ENCODE results near the gene UGT1A9. TPM values are rescaled to one million over a fixed set of nuclear protein-coding genes. Genes with fewer than 3 reads are reported as not detected.

UGT1A9 gene
- total RNA-seq, 1 experiment from 2014 or later = not detected

DNA sequence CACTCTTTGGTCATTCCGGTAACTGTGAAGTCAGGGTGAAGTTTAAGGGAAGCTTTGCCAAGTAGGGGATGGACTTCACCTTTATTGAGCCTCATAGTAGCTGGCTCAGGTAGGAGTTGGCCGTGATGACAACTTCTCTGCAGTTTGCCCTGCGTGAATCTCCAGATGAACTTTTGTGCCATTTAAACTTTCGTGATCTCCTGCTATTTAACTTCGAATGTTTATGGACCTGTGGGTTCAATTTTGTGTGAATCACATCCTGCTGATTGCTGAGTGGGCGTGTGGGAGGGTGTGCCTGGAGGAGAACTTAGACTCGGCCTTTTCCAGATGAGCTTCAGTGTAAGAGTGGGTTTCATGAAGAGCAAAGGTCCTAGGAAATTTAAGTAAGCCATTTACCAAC is 92.6 kb downstream of the UGT1A9 start:
- H3K4me3 ChIP-seq (ENCODE audit: low read length) = no peak overlapping the region
- no peaks in the 10 kb centered on the region for H4K20me1 ChIP-seq (ENCODE audit: insufficient read depth, low read depth, low read length)
- no peak overlapping the region for H3K9ac ChIP-seq (ENCODE audit: low read length)
- DNase-seq = no peak
- H2AFZ ChIP-seq (ENCODE audit: low read length) = no peak overlapping the region
- H3K36me3 ChIP-seq (ENCODE audit: insufficient read depth, low read length) = no peaks in the 10 kb centered on the region
- H3K4me2 ChIP-seq (ENCODE audit: low read depth, low read length, poor library complexity, severe bottlenecking) = no peak overlapping the region
- H3K9me3 ChIP-seq (ENCODE audit: low read length) = no peaks in the 10 kb centered on the region
- no peaks in the 10 kb centered on the region for H3K27me3 ChIP-seq (ENCODE audit: low read length)
- no peaks in the 10 kb centered on the region for H3K9me2 ChIP-seq (replicated peaks; ENCODE audit: insufficient read depth, low read length)
- H3K27ac ChIP-seq (ENCODE audit: low read length) = no peak overlapping the region
- H3K4me1 ChIP-seq (ENCODE audit: low read length) = no peaks in the 10 kb centered on the region
- no peaks in the 10 kb centered on the region for H3K79me2 ChIP-seq (ENCODE audit: low read length)

DNA sequence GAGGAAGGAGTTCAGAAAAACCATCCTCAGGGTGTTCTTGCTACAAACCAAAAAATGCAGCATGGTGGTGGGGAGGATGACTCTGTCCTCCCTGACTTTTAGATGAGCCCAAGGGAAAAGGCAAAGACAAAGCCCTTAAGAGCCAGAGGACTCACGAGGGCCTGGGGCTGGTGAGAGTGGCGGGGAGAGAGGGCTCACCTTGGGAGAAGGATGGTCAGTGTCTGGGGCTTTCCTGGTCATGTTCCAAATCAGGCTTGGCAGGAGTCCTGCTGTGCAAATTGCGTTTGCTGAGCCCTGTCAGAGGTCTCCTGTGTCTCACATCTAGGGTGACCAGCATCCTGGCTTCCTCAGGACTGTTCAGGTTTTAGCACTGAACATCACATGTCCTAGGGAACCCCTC is 93.1 kb downstream of the UGT1A9 start:
- DNase-seq = no peak
- Histone ChIP-seq H3K4me3 (ENCODE audit: low read length) (no peak overlapping the region), H3K79me2 (ENCODE audit: low read length) (no peaks in the 10 kb centered on the region), H3K9me3 (ENCODE audit: low read length) (no peaks in the 10 kb centered on the region), H3K27me3 (ENCODE audit: low read length) (no peaks in the 10 kb centered on the region), H2AFZ (ENCODE audit: low read length) (no peak overlapping the region), H3K4me1 (ENCODE audit: low read length) (no peaks in the 10 kb centered on the region), H3K27ac (ENCODE audit: low read length) (no peak overlapping the region), H4K20me1 (ENCODE audit: insufficient read depth, low read depth, low read length) (no peaks in the 10 kb centered on the region), H3K9me2 (replicated peaks; ENCODE audit: insufficient read depth, low read length) (no peaks in the 10 kb centered on the region), H3K9ac (ENCODE audit: low read length) (no peak overlapping the region), H3K36me3 (ENCODE audit: insufficient read depth, low read length) (no peaks in the 10 kb centered on the region), H3K4me2 (ENCODE audit: low read depth, low read length, poor library complexity, severe bottlenecking) (no peak overlapping the region)

DNA sequence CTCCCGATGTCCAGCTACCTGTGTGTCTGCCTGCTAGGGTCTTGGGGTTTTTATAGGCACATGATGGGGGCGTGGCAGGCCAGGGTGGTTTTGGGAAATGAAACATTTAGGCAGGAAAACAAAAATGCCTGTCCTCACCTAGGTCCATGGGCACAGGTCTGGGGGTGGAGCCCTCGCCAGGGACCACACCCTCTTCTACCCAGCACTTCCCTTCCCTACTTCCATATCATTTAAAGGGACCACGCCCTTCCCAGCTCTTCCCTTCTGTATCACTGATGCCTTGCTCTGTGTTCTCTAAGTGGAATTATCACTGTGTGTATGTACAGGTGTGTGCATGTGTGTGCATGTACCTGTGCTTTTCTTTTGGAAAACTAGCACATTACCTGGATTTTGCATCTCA is 94.7 kb downstream of the UGT1A9 start:
- Histone ChIP-seq H2AFZ (ENCODE audit: low read length) (no peak overlapping the region), H3K9ac (ENCODE audit: low read length) (no peak overlapping the region), H3K9me3 (ENCODE audit: low read length) (no peaks in the 10 kb centered on the region), H4K20me1 (ENCODE audit: insufficient read depth, low read depth, low read length) (no peaks in the 10 kb centered on the region), H3K9me2 (replicated peaks; ENCODE audit: insufficient read depth, low read length) (no peaks in the 10 kb centered on the region), H3K36me3 (ENCODE audit: insufficient read depth, low read length) (no peaks in the 10 kb centered on the region), H3K27ac (ENCODE audit: low read length) (no peak overlapping the region), H3K79me2 (ENCODE audit: low read length) (no peaks in the 10 kb centered on the region), H3K4me2 (ENCODE audit: low read depth, low read length, poor library complexity, severe bottlenecking) (no peak overlapping the region), H3K4me1 (ENCODE audit: low read length) (no peaks in the 10 kb centered on the region), H3K27me3 (ENCODE audit: low read length) (no peaks in the 10 kb centered on the region), H3K4me3 (ENCODE audit: low read length) (no peak overlapping the region)
- DNase-seq = no peak

DNA sequence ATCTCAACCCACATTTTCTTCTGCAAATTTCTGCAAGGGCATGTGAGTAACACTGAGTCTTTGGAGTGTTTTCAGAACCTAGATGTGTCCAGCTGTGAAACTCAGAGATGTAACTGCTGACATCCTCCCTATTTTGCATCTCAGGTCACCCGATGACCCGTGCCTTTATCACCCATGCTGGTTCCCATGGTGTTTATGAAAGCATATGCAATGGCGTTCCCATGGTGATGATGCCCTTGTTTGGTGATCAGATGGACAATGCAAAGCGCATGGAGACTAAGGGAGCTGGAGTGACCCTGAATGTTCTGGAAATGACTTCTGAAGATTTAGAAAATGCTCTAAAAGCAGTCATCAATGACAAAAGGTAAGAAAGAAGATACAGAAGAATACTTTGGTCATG is 96.4 kb downstream of the UGT1A9 start:
- Histone ChIP-seq H2AFZ (ENCODE audit: low read length) (no peak overlapping the region), H3K27me3 (ENCODE audit: low read length) (no peaks in the 10 kb centered on the region), H3K9me3 (ENCODE audit: low read length) (no peaks in the 10 kb centered on the region), H3K9ac (ENCODE audit: low read length) (no peak overlapping the region), H3K27ac (ENCODE audit: low read length) (no peak overlapping the region), H3K4me1 (ENCODE audit: low read length) (no peaks in the 10 kb centered on the region), H3K36me3 (ENCODE audit: insufficient read depth, low read length) (no peaks in the 10 kb centered on the region), H3K4me2 (ENCODE audit: low read depth, low read length, poor library complexity, severe bottlenecking) (no peak overlapping the region), H3K9me2 (replicated peaks; ENCODE audit: insufficient read depth, low read length) (no peaks in the 10 kb centered on the region), H4K20me1 (ENCODE audit: insufficient read depth, low read depth, low read length) (no peaks in the 10 kb centered on the region), H3K79me2 (ENCODE audit: low read length) (no peaks in the 10 kb centered on the region), H3K4me3 (ENCODE audit: low read length) (no peak overlapping the region)
- no peak for DNase-seq

DNA sequence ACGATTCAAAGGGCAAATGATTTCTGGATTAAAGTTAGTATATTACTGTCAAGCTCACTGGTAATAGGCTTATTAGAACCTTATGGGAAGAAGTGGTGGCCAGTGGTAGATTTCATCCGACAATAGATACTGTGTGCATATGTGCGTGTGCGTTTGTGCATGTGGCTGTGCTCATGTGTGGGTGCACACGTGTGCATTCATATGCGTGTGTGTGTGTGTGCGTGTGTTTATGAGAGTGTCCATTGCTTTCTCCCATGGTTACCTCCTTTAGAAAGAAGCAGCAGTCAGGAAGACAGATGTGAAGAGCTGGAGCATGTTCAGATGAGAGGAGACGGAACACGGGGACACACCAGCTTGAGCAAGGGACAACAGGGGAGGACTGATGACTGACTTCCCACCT is 97.6 kb downstream of the UGT1A9 start:
- no peaks in the 10 kb centered on the region for H4K20me1 ChIP-seq (ENCODE audit: insufficient read depth, low read depth, low read length)
- H2AFZ ChIP-seq (ENCODE audit: low read length) = no peak overlapping the region
- DNase-seq = no peak

DNA sequence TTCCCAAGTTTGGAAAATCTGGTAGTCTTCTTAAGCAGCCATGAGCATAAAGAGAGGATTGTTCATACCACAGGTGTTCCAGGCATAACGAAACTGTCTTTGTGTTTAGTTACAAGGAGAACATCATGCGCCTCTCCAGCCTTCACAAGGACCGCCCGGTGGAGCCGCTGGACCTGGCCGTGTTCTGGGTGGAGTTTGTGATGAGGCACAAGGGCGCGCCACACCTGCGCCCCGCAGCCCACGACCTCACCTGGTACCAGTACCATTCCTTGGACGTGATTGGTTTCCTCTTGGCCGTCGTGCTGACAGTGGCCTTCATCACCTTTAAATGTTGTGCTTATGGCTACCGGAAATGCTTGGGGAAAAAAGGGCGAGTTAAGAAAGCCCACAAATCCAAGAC is 100.5 kb downstream of the UGT1A9 start:
- no peaks in the 10 kb centered on the region for H3K9me2 ChIP-seq (replicated peaks; ENCODE audit: insufficient read depth, low read length)
- no peak overlapping the region for H3K9ac ChIP-seq (ENCODE audit: low read length)
- H3K27me3 ChIP-seq (ENCODE audit: low read length) = no peaks in the 10 kb centered on the region
- H3K36me3 ChIP-seq (ENCODE audit: insufficient read depth, low read length) = no peaks in the 10 kb centered on the region
- no peaks in the 10 kb centered on the region for H3K79me2 ChIP-seq (ENCODE audit: low read length)
- DNase-seq = no peak
- no peak overlapping the region for H2AFZ ChIP-seq (ENCODE audit: low read length)
- H3K4me1 ChIP-seq (ENCODE audit: low read length) = no peaks in the 10 kb centered on the region
- no peak overlapping the region for H3K27ac ChIP-seq (ENCODE audit: low read length)
- H3K4me3 ChIP-seq (ENCODE audit: low read length) = no peak overlapping the region
- no peak overlapping the region for H3K4me2 ChIP-seq (ENCODE audit: low read depth, low read length, poor library complexity, severe bottlenecking)
- H3K9me3 ChIP-seq (ENCODE audit: low read length) = no peaks in the 10 kb centered on the region
- H4K20me1 ChIP-seq (ENCODE audit: insufficient read depth, low read depth, low read length) = no peaks in the 10 kb centered on the region

More for the DNA sequence above, 97.6 kb downstream of the UGT1A9 start:
- H3K4me1 ChIP-seq (ENCODE audit: low read length) = no peaks in the 10 kb centered on the region
- no peaks in the 10 kb centered on the region for H3K9me3 ChIP-seq (ENCODE audit: low read length)
- H3K4me3 ChIP-seq (ENCODE audit: low read length) = no peak overlapping the region
- no peaks in the 10 kb centered on the region for H3K36me3 ChIP-seq (ENCODE audit: insufficient read depth, low read length)
- no peaks in the 10 kb centered on the region for H3K79me2 ChIP-seq (ENCODE audit: low read length)
- H3K9me2 ChIP-seq (replicated peaks; ENCODE audit: insufficient read depth, low read length) = no peaks in the 10 kb centered on the region
- H3K27me3 ChIP-seq (ENCODE audit: low read length) = no peaks in the 10 kb centered on the region
- no peak overlapping the region for H3K9ac ChIP-seq (ENCODE audit: low read length)
- H3K27ac ChIP-seq (ENCODE audit: low read length) = no peak overlapping the region
- no peak overlapping the region for H3K4me2 ChIP-seq (ENCODE audit: low read depth, low read length, poor library complexity, severe bottlenecking)

DNA sequence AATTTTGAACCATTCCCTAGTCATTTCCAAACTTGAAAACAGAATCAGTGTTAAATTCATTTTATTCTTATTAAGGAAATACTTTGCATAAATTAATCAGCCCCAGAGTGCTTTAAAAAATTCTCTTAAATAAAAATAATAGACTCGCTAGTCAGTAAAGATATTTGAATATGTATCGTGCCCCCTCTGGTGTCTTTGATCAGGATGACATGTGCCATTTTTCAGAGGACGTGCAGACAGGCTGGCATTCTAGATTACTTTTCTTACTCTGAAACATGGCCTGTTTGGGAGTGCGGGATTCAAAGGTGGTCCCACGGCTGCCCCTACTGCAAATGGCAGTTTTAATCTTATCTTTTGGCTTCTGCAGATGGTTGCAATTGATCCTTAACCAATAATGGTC is 100.9 kb downstream of the UGT1A9 start:
- Histone ChIP-seq H3K4me3 (ENCODE audit: low read length) (no peak overlapping the region), H3K79me2 (ENCODE audit: low read length) (no peaks in the 10 kb centered on the region)
- no peak for DNase-seq

DNA sequence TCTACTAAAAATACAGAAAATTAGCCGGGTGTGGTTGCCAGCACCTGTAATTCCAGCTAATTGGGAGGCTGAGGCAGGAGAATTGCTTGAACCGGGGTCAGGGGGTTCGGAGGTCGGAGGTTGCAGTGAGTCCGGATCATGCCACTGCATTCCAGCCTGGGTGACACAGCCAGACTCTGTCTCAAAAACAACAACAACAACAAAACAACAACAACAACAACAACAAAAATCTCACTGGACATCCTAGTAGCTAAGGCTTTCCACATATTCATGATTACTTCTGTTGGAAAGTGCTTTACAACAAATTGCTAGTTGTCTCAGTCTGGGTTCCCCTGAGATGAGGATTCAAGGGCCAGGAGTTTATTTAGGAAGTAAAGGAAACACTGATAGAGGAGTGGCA is 102.2 kb downstream of the UGT1A9 start:
- no peaks in the 10 kb centered on the region for H3K9me2 ChIP-seq (replicated peaks; ENCODE audit: insufficient read depth, low read length)
- DNase-seq = no peak

More for the DNA sequence above, 100.9 kb downstream of the UGT1A9 start:
- no peaks in the 10 kb centered on the region for H3K9me3 ChIP-seq (ENCODE audit: low read length)
- no peaks in the 10 kb centered on the region for H3K9me2 ChIP-seq (replicated peaks; ENCODE audit: insufficient read depth, low read length)
- H3K4me1 ChIP-seq (ENCODE audit: low read length) = no peaks in the 10 kb centered on the region
- no peak overlapping the region for H3K9ac ChIP-seq (ENCODE audit: low read length)
- no peaks in the 10 kb centered on the region for H3K36me3 ChIP-seq (ENCODE audit: insufficient read depth, low read length)
- H3K4me2 ChIP-seq (ENCODE audit: low read depth, low read length, poor library complexity, severe bottlenecking) = no peak overlapping the region
- H3K27ac ChIP-seq (ENCODE audit: low read length) = no peak overlapping the region
- no peak overlapping the region for H2AFZ ChIP-seq (ENCODE audit: low read length)
- H3K27me3 ChIP-seq (ENCODE audit: low read length) = no peaks in the 10 kb centered on the region
- no peaks in the 10 kb centered on the region for H4K20me1 ChIP-seq (ENCODE audit: insufficient read depth, low read depth, low read length)

DNA sequence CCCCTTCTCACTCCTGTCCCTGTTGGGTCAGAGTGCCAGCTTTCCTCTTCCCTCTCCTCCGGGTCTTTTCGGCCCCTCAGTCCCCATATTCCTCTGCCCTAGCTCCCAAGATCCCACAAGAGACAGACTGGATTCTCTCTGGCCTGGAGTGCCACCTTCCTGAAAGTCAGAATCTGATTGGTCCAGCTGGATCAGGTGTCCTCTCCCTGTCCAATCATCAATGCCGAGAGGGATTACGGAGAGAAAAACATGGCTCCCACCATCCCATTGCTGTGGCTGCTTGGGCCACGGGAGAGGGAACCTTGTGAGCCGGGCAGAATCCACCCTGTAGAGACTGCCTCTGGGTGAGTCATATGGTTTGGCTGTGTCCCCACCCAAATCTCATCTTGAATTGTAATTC is 103.7 kb downstream of the UGT1A9 start:
- no peaks in the 10 kb centered on the region for H4K20me1 ChIP-seq (ENCODE audit: insufficient read depth, low read depth, low read length)
- H3K27me3 ChIP-seq (ENCODE audit: low read length) = no peaks in the 10 kb centered on the region
- no peaks in the 10 kb centered on the region for H3K36me3 ChIP-seq (ENCODE audit: insufficient read depth, low read length)
- no peak overlapping the region for H3K27ac ChIP-seq (ENCODE audit: low read length)
- H3K4me2 ChIP-seq (ENCODE audit: low read depth, low read length, poor library complexity, severe bottlenecking) = no peak overlapping the region
- no peaks in the 10 kb centered on the region for H3K9me2 ChIP-seq (replicated peaks; ENCODE audit: insufficient read depth, low read length)
- DNase-seq = no peak
- H2AFZ ChIP-seq (ENCODE audit: low read length) = no peak overlapping the region
- no peaks in the 10 kb centered on the region for H3K4me1 ChIP-seq (ENCODE audit: low read length)
- no peak overlapping the region for H3K4me3 ChIP-seq (ENCODE audit: low read length)
- H3K9me3 ChIP-seq (ENCODE audit: low read length) = no peaks in the 10 kb centered on the region
- no peaks in the 10 kb centered on the region for H3K79me2 ChIP-seq (ENCODE audit: low read length)
- H3K9ac ChIP-seq (ENCODE audit: low read length) = no peak overlapping the region

More for the DNA sequence above, 102.2 kb downstream of the UGT1A9 start:
- Histone ChIP-seq H3K4me1 (ENCODE audit: low read length) (no peaks in the 10 kb centered on the region), H3K9me3 (ENCODE audit: low read length) (no peaks in the 10 kb centered on the region), H3K36me3 (ENCODE audit: insufficient read depth, low read length) (no peaks in the 10 kb centered on the region), H4K20me1 (ENCODE audit: insufficient read depth, low read depth, low read length) (no peaks in the 10 kb centered on the region), H3K9ac (ENCODE audit: low read length) (no peak overlapping the region), H3K27me3 (ENCODE audit: low read length) (no peaks in the 10 kb centered on the region), H3K79me2 (ENCODE audit: low read length) (no peaks in the 10 kb centered on the region), H3K27ac (ENCODE audit: low read length) (no peak overlapping the region), H2AFZ (ENCODE audit: low read length) (no peak overlapping the region), H3K4me3 (ENCODE audit: low read length) (no peak overlapping the region), H3K4me2 (ENCODE audit: low read depth, low read length, poor library complexity, severe bottlenecking) (no peak overlapping the region)
